MM.1S (cell line): Measurements from ENCODE around the gene MEGF6.

Experiments
- DNase-seq: peaks from one replicate; pipeline ENCODE4 v3.0.0-alpha.2; 2015
- H2AFZ ChIP-seq: fragments of 300-600 bp; sonication (generic); 2 replicates; pipeline ENCODE4 v1.6.0; 2016; ENCODE audit warnings: antibody characterized with exemption, low read length
- H3F3A ChIP-seq: fragments of 300-600 bp; sonication (generic); 2 replicates; pipeline ENCODE4 v1.6.1; 2016; ENCODE audit warnings: mild to moderate bottlenecking, antibody characterized with exemption, low read length, moderate library complexity, mixed read lengths; ENCODE audit not compliant: insufficient read depth
- H3K27ac ChIP-seq: fragments of 300-600 bp; sonication (generic); 2 replicates; pipeline ENCODE4 v1.5.1; 2016; ENCODE audit warnings: mild to moderate bottlenecking, low read length
- H3K27me3 ChIP-seq: fragments of 300-600 bp; sonication (generic); replicated peaks from 2 replicates; pipeline ENCODE4 v1.6.0; 2016; ENCODE audit warnings: low read length; ENCODE audit not compliant: insufficient read depth
- H3K36me3 ChIP-seq: fragments of 300-600 bp; sonication (generic); replicated peaks from 2 replicates; pipeline ENCODE4 v1.6.1; 2016; ENCODE audit warnings: mild to moderate bottlenecking, low read length, mixed read lengths; ENCODE audit not compliant: insufficient read depth
- H3K4me1 ChIP-seq: fragments of 300-600 bp; sonication (generic); 2 replicates; pipeline ENCODE4 v1.6.1; 2016; ENCODE audit warnings: low read length, mixed read lengths
- H3K4me2 ChIP-seq: fragments of 300-600 bp; sonication (generic); 2 replicates; pipeline ENCODE4 v1.6.0; 2016; ENCODE audit warnings: low read depth, low read length
- H3K4me3 ChIP-seq: fragments of 300-600 bp; sonication (generic); 2 replicates; pipeline ENCODE4 v1.5.1; 2016; ENCODE audit warnings: low read length, mixed read lengths
- H3K79me2 ChIP-seq: fragments of 300-600 bp; sonication (generic); 2 replicates; pipeline ENCODE4 v1.6.1; 2016; ENCODE audit warnings: mixed run types, low read length, mixed read lengths
- H3K9ac ChIP-seq: fragments of 300-600 bp; sonication (generic); 2 replicates; pipeline ENCODE4 v1.6.1; 2016; ENCODE audit warnings: low read length, mixed read lengths
- H3K9me2 ChIP-seq: fragments of 300-600 bp; sonication (generic); replicated peaks from 2 replicates; pipeline ENCODE4 v1.6.1; 2016; ENCODE audit warnings: mild to moderate bottlenecking, low read length, mixed read lengths; ENCODE audit not compliant: insufficient read depth
- H3K9me3 ChIP-seq: fragments of 300-600 bp; sonication (generic); replicated peaks from 2 replicates; pipeline ENCODE4 v1.6.1; 2016; ENCODE audit warnings: mild to moderate bottlenecking, low read length, mixed read lengths; ENCODE audit not compliant: insufficient read depth
- H4K20me1 ChIP-seq: fragments of 300-600 bp; sonication (generic); 2 replicates; pipeline ENCODE4 v1.6.1; 2016; ENCODE audit warnings: mild to moderate bottlenecking, low read length, moderate library complexity, mixed read lengths; ENCODE audit not compliant: insufficient read depth
- EZH2 ChIP-seq: fragments of 300-600 bp; sonication (generic); optimal IDR thresholded peaks from 2 replicates; pipeline ENCODE3; 2017; ENCODE audit warnings: low read depth, mild to moderate bottlenecking, antibody characterized with exemption, low read length, mixed read lengths
- EZH2phosphoT487 ChIP-seq: fragments of 300-600 bp; sonication (generic); IDR thresholded peaks from 2 replicates; pipeline ENCODE4 v1.6.1; 2018; ENCODE audit warnings: antibody characterized with exemption, low read length
- TF ChIP-seq, protein P1 (sequence below): fragments of 300-600 bp; sonication (generic); IDR thresholded peaks from 2 replicates; pipeline ENCODE4 v1.5.1; 2016; ENCODE audit warnings: antibody characterized with exemption, low read length, mixed read lengths

The MEGF6 gene

DNA sequence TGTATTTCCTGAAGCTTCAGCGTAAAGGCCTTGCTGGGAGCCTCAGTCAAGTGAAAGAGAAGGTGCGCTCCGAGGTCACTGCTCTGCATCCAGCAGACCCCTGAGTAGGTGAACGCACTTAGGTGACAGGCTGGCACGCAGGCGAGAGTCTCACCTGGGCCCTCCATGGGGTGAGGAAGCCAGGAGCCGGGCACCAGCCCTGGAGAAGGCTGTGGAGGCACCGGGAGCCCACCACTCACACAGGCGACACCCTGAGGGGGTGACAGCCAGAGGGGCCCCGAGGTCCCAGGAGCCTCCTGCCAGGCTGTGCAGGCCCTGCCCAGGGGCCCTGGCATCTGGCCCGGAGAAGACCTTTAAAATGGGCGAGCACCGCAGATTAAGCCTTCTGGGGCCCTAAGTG is 89.2 kb downstream of the MEGF6 start:
- no peak overlapping the region for H3K4me3 ChIP-seq
- H3K36me3 ChIP-seq, result no peaks in the 10 kb centered on the region
- no peaks in the 10 kb centered on the region for H3F3A ChIP-seq
- no peak overlapping the region for H2AFZ ChIP-seq
- peaks cover 95% of the 10 kb centered on the region for H3K27me3 ChIP-seq
- TF ChIP-seq EZH2, result no peak
- no peak for TF ChIP-seq EZH2phosphoT487
- TF ChIP-seq, protein P1, sequence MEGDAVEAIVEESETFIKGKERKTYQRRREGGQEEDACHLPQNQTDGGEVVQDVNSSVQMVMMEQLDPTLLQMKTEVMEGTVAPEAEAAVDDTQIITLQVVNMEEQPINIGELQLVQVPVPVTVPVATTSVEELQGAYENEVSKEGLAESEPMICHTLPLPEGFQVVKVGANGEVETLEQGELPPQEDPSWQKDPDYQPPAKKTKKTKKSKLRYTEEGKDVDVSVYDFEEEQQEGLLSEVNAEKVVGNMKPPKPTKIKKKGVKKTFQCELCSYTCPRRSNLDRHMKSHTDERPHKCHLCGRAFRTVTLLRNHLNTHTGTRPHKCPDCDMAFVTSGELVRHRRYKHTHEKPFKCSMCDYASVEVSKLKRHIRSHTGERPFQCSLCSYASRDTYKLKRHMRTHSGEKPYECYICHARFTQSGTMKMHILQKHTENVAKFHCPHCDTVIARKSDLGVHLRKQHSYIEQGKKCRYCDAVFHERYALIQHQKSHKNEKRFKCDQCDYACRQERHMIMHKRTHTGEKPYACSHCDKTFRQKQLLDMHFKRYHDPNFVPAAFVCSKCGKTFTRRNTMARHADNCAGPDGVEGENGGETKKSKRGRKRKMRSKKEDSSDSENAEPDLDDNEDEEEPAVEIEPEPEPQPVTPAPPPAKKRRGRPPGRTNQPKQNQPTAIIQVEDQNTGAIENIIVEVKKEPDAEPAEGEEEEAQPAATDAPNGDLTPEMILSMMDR, result no peak
- H3K9me2 ChIP-seq, result no peaks in the 10 kb centered on the region
- no peak for DNase-seq
- H3K79me2 ChIP-seq, result no peaks in the 10 kb centered on the region
- H3K4me1 ChIP-seq, result no peaks in the 10 kb centered on the region
- H3K27ac ChIP-seq, result no peak overlapping the region
- no peaks in the 10 kb centered on the region for H3K9me3 ChIP-seq
- H3K4me2 ChIP-seq, result no peak overlapping the region
- no peak overlapping the region for H3K9ac ChIP-seq
- H4K20me1 ChIP-seq, result no peaks in the 10 kb centered on the region

DNA sequence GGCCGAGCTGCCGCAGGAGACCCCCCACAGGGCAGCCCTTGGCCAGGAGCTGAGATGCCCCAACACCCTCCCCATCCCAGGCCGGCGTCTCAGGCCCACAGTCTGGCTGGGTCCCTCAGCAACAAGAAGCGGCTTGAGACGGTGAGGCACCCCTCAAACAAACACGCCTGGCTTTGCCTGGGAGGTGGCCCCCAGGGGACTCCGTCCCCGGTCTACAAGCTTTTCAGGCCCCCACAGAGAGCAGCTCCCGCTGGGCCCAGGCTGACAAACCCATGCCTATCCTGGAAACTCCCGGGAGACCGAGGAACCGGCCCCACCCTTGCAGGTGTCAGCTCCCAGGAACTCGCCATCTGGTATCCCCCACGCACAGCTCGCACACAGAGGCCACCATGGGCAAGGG is 89.9 kb downstream of the MEGF6 start:
- no peaks in the 10 kb centered on the region for H3K4me1 ChIP-seq

DNA sequence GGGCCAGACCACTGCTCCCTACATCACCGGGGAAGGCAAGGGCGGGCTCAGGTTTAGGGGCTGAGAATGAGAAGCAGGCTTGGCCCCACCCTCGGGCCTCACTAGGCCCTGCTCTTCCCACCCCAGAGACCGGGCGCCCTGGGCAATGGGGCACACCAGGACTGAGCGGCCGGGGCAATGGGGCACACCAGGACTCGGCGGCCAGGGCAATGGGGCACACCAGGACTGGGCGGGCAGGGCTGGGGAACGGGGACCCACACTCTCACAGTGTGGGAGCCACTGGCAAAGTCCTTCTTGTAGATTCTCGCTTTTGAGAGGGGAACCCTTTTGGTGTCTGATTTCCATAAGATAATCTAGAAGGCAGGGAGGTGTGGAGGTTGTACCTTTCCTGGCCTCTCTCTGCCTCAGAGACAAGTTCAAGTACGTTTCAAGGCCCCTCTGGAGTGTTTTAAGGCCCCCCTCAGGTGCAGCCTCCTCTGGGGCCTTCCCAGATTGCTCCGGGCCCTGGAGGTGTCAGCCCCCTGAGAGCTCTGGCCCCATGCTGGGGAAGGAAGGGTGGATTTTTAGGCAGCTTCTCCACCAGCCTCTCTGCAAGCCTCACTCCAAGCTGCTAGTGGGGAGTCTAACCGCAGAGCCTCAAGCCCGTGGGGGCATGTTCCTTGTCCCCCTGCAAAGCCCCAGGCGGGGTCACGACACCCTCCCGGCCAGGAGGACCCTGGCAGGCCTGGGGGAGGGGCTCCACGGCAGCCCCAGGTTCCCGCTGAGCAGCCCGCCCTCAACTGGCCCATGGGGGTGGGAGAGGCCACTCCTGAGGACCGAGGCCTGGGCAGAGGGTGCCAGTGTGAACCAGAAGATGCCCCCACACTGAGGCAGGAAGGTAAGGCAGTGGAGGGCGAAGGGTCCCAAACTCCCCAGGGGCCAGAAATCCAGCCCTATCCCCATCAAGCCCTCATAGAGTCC is 90.6 kb downstream of the MEGF6 start:
- Histone ChIP-seq H3K27me3 (peaks cover 96% of the 10 kb centered on the region), H3K9me3 (no peaks in the 10 kb centered on the region), H4K20me1 (no peaks in the 10 kb centered on the region), H3K4me3 (no peak overlapping the region), H3K4me2 (no peak overlapping the region), H3K27ac (no peak overlapping the region), H3K9me2 (no peaks in the 10 kb centered on the region), H3K4me1 (no peaks in the 10 kb centered on the region), H2AFZ (no peak overlapping the region), H3K36me3 (no peaks in the 10 kb centered on the region), H3K79me2 (no peaks in the 10 kb centered on the region), H3F3A (no peaks in the 10 kb centered on the region), H3K9ac (no peak overlapping the region)
- DNase-seq, result no peak
- TF ChIP-seq, protein P1, result no peak
- TF ChIP-seq EZH2 (no peak), EZH2phosphoT487 (no peak)

More for the DNA sequence above, 89.9 kb downstream of the MEGF6 start:
- H3K27me3 ChIP-seq, result peaks cover 96% of the 10 kb centered on the region
- H3K9me2 ChIP-seq, result no peaks in the 10 kb centered on the region
- no peaks in the 10 kb centered on the region for H3F3A ChIP-seq
- no peak for DNase-seq
- no peak overlapping the region for H3K4me3 ChIP-seq
- H3K9ac ChIP-seq, result no peak overlapping the region
- no peaks in the 10 kb centered on the region for H3K79me2 ChIP-seq
- H4K20me1 ChIP-seq, result no peaks in the 10 kb centered on the region
- H3K9me3 ChIP-seq, result no peaks in the 10 kb centered on the region
- no peak overlapping the region for H2AFZ ChIP-seq
- H3K36me3 ChIP-seq, result no peaks in the 10 kb centered on the region
- no peak overlapping the region for H3K27ac ChIP-seq
- no peak overlapping the region for H3K4me2 ChIP-seq
- no peak for TF ChIP-seq EZH2
- no peak for TF ChIP-seq EZH2phosphoT487
- TF ChIP-seq, protein P1, result no peak
